GM12878 (cell line): ENCODE data around the gene TFB1M. TPM values are rescaled to one million over a fixed set of nuclear protein-coding genes. Genes with fewer than 3 reads are reported as not detected.

Experiments used
- ATAC-seq: fragments of 200-7000 bp; cut with Tn5 transposase; 3 replicates; pipeline ENCODE4 v1.9.1; 2020; ENCODE audit warnings: mild to moderate bottlenecking, moderate library complexity
- BruUV-seq: library from RNA; stranded (reverse); fragments of 400-500 nt; replicated peaks from 2 replicates; lab custom pipeline; 2021; lab: Mats Ljungman, UMichigan
- CTCF ChIA-PET: fragments of 300-600 bp; sonication (Branson Sonifier 250); formaldehyde crosslinking; extraction: SDS; loops from one replicate; lab custom pipeline; 2021; ENCODE audit warnings: inconsistent platforms; lab: Yijun Ruan, JAX
- POLR2A ChIA-PET: fragments of 350-600 bp; formaldehyde crosslinking; extraction: SDS; loops from one replicate; lab custom pipeline; 2021; ENCODE audit warnings: inconsistent platforms; lab: Charles Lee
- RAD21 ChIA-PET: fragments of 300-600 bp; sonication (Branson Sonifier 250); formaldehyde crosslinking; loops from one replicate; lab custom pipeline; 2023; ENCODE audit warnings: antibody characterized with exemption; ENCODE audit not compliant: unreplicated experiment; lab: Charles Lee
- SMC1A ChIA-PET: fragments of 300-600 bp; sonication (Branson Sonifier 250); formaldehyde crosslinking; loops from one replicate; lab custom pipeline; 2023; ENCODE audit not compliant: unreplicated experiment, uncharacterized antibody; lab: Charles Lee
- DNase-seq: peaks from one replicate; pipeline ENCODE4 v3.0.0-alpha.2; 2011; ENCODE audit warnings: low read depth, low spot score
- FAIRE-seq: peaks from 3 replicates; lab custom pipeline; 2011; peaks lifted over from hg19 to GRCh38; lab: Jason Lieb, UNC
- H2AFZ ChIP-seq: 2 replicates; pipeline ENCODE4 v1.6.0; 2011; ENCODE audit warnings: low read depth, low read length, control low read depth; ENCODE audit not compliant: control insufficient read depth
- H3K27ac ChIP-seq: 2 replicates; pipeline ENCODE4 v1.5.1; 2011; ENCODE audit warnings: control low read depth; ENCODE audit not compliant: control insufficient read depth, insufficient read depth
- H3K27me3 ChIP-seq, 2 experiments: replicated peaks in 1 of 2; 2 replicates each; pipeline versions ENCODE4 v1.6.0 to v1.6.1; 2011; ENCODE audit warnings: low read length in 1 of 2; ENCODE audit not compliant: control insufficient read depth in 2 of 2, insufficient read depth in 2 of 2
- H3K36me3 ChIP-seq, 2 experiments: 2 replicates each; pipeline ENCODE4 v1.5.1; 2011; ENCODE audit warnings: low read length in 1 of 2; ENCODE audit not compliant: control insufficient read depth in 2 of 2, insufficient read depth in 2 of 2
- H3K4me1 ChIP-seq: 2 replicates; pipeline ENCODE4 v1.6.1; 2011; ENCODE audit warnings: mild to moderate bottlenecking, low read length, moderate library complexity, mixed read lengths; ENCODE audit not compliant: control insufficient read depth, insufficient read depth
- H3K4me2 ChIP-seq: 2 replicates; pipeline ENCODE4 v1.6.0; 2011; ENCODE audit warnings: control low read depth; ENCODE audit not compliant: control insufficient read depth, insufficient read depth
- H3K4me3 ChIP-seq: fragments of 200-600 bp; sonication (generic); 2 replicates; pipeline ENCODE4 v1.5.1; 2016
- H3K79me2 ChIP-seq: 2 replicates; pipeline ENCODE4 v1.6.0; 2011; ENCODE audit warnings: low read length; ENCODE audit not compliant: control insufficient read depth, insufficient read depth
- H3K9ac ChIP-seq: 2 replicates; pipeline ENCODE4 v1.8.0; 2011; ENCODE audit warnings: low read length, control low read depth, mixed read lengths; ENCODE audit not compliant: control insufficient read depth, insufficient read depth
- H3K9me3 ChIP-seq: replicated peaks from 3 replicates; pipeline ENCODE4 v1.5.1; 2011; ENCODE audit warnings: mild to moderate bottlenecking, low read length; ENCODE audit not compliant: control insufficient read depth, insufficient read depth
- H4K20me1 ChIP-seq: 2 replicates; pipeline ENCODE4 v1.6.0; 2011; ENCODE audit not compliant: control insufficient read depth, insufficient read depth
- EP300 ChIP-seq, 2 experiments: fragments of 150-350 bp in 1 of 2; IDR thresholded peaks; 2 replicates each; pipeline ENCODE4 v1.6.1; 2011 to 2012; ENCODE audit warnings: low read depth in 2 of 2, low read length in 2 of 2, borderline replicate concordance in 1 of 2, improper control_type of control experiment in 1 of 2, inconsistent platforms in 1 of 2; ENCODE audit not compliant: control insufficient read depth in 1 of 2
- FOXM1 ChIP-seq: IDR thresholded peaks from 2 replicates; pipeline ENCODE4 v1.6.1; 2012; ENCODE audit warnings: low read depth, mild to moderate bottlenecking, inconsistent platforms, low read length, moderate library complexity
- HDGF ChIP-seq: fragments of 450-650 bp; IDR thresholded peaks from 2 replicates; pipeline ENCODE4 v1.6.1; 2016; ENCODE audit warnings: antibody characterized with exemption
- JUND ChIP-seq: IDR thresholded peaks from 2 replicates; pipeline ENCODE4 v1.6.1; 2012; ENCODE audit warnings: low read depth, mild to moderate bottlenecking, low read length, improper control_type of control experiment, moderate library complexity
- MTA2 ChIP-seq: fragments of 450-650 bp; IDR thresholded peaks from 2 replicates; pipeline ENCODE4 v1.6.1; 2016; ENCODE audit warnings: low read depth, mild to moderate bottlenecking, moderate library complexity
- MTA3 ChIP-seq: IDR thresholded peaks from 2 replicates; pipeline ENCODE4 v1.6.1; 2012; ENCODE audit warnings: low read length, inconsistent platforms, borderline replicate concordance
- RAD51 ChIP-seq: fragments of 450-650 bp; IDR thresholded peaks from 2 replicates; pipeline ENCODE4 v1.6.1; 2016; ENCODE audit warnings: moderate library complexity, mild to moderate bottlenecking, inconsistent platforms
- RFX5 ChIP-seq: IDR thresholded peaks from 2 replicates; pipeline ENCODE4 v1.6.1; 2011; ENCODE audit warnings: low read depth, low read length, improper control_type of control experiment
- SRF ChIP-seq, 2 experiments: IDR thresholded peaks; 2 replicates each; pipeline ENCODE4 v1.6.1; 2011; ENCODE audit warnings: low read depth in 2 of 2, low read length in 2 of 2, mild to moderate bottlenecking in 1 of 2, moderate library complexity in 1 of 2
- SUPT20H ChIP-seq: IDR thresholded peaks from 2 replicates; pipeline ENCODE4 v1.6.1; 2011; ENCODE audit warnings: low read depth, mild to moderate bottlenecking, low read length, moderate library complexity, borderline replicate concordance; ENCODE audit not compliant: control insufficient read depth
- ZNF622 ChIP-seq: fragments of 450-650 bp; IDR thresholded peaks from 2 replicates; pipeline ENCODE4 v1.6.1; 2017; ENCODE audit warnings: mild to moderate bottlenecking, inconsistent platforms
- WGBS: methylation state at CpG from one replicate; pipeline ENCODE4 v1.1.6; 2016; ENCODE audit warnings: low lambda C conversion rate; ENCODE audit not compliant: insufficient replicate concordance, insufficient coverage; ENCODE audit errors: missing lambda C conversion rate; 5-methylcytosine and 5-hydroxymethylcytosine counted together
- in situ Hi-C: fragments of 300-500 bp; cut with MboI; formaldehyde crosslinking; loops from 9 replicates; pipeline ENCODE4 v1.14.3; 2018; ENCODE audit warnings: mixed read lengths
- intact Hi-C: fragments of 100-400 bp; cut with micrococcal nuclease; formaldehyde crosslinking; loops from one replicate; pipeline ENCODE4 v1.14.2; 2022; ENCODE audit not compliant: unreplicated experiment
- polyA plus RNA-seq, 11 experiments: library from polyadenylated mRNA; depleted of rRNA in 4 of 11; unstranded in 6 of 11; stranded (reverse) in 5 of 11; fragments of >200 nt; fragmentation: Nextera tagmentation in 4 of 11; fragmentation: Illumina TruSeq in 1 of 11; extraction: Ambion mirVana in 4 of 11; extraction: Trizol in 1 of 11; gene quantifications; 1 replicate in 1 of 11; 2 replicates in 10 of 11; pipeline versions ENCODE4 v1.2.1 to v1.2.3, GENCODE V29; 2011 to 2016; ENCODE audit warnings: inconsistent platforms in 2 of 11, missing spikeins in 2 of 11, low read depth in 1 of 11
- total RNA-seq, 4 experiments: library from RNA; depleted of rRNA in 3 of 4; stranded (reverse); fragments of >200 nt in 3 of 4; fragmentation: Illumina TruSeq in 1 of 4; extraction: Trizol in 1 of 4; gene quantifications; 2 replicates each; pipeline versions ENCODE4 v1.2.1 to v1.2.3, GENCODE V29; 2013 to 2021
- TF ChIP-seq, protein P1 (sequence below): fragments of 450-650 bp; IDR thresholded peaks from 2 replicates; pipeline ENCODE4 v1.6.1; 2014; ENCODE audit warnings: mild to moderate bottlenecking
- TF ChIP-seq, protein P2 (sequence below): fragments of 450-650 bp; IDR thresholded peaks from 2 replicates; pipeline ENCODE4 v1.6.1; 2016; ENCODE audit warnings: mild to moderate bottlenecking
- TF ChIP-seq, protein P3 (sequence below): fragments of 450-650 bp; IDR thresholded peaks from 2 replicates; pipeline ENCODE4 v1.6.1; 2016; ENCODE audit warnings: mild to moderate bottlenecking

The TFB1M gene
- total and polyA plus RNA-seq, 10 of the 15 experiments (the other 5 are each of a cell fraction or from before 2014, with no cell fraction given), result 29.9 to 117 (median 41.3) TPM

DNA sequence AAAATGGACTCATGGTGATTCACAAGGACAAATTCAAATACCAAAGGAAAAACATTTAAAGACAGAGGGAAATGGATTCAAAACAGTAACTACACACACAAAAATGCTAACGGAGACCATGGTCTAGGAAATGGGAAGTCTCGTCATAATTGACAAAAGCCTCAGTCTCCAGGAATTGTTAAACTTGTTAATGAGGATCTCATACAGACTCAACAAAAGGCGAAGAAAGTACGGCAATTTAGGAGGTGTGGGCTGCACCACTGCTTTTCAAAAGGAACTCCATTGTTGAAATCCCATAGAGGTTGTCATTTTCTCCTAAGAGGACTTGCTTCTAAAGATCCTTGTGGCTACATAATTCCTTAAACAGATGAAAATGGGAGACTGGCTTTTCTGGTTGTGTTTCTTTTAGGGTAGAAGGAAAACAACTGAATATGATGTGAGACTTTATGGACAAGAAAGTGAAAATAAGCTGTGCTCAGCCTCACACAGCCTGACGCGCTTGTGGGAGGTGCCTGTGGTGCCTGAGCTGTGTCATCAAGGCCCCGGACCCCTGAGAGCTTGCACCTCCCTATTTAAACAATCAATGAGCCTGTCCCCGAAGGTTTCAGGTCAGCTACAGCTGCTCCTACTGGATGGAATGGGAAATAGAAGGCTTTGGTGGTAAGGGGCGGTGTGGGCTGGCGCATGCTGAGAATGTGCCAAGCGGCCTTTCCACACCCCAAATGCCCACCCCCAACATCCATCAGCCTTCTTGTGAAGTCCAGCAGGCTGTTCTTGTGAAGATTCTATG, 53.0 kb downstream of the TFB1M start:
- CTCF ChIA-PET, result interaction anchor here (1.0 to 1.5 kb wide), 6 partner anchors 9 to 86 kb away, joined by 3 to 7 read pairs (median 4); no protein-coding TSS in a partner anchor
- intact Hi-C loops, result no loop called here
- in situ Hi-C loops, result no loop called here

DNA sequence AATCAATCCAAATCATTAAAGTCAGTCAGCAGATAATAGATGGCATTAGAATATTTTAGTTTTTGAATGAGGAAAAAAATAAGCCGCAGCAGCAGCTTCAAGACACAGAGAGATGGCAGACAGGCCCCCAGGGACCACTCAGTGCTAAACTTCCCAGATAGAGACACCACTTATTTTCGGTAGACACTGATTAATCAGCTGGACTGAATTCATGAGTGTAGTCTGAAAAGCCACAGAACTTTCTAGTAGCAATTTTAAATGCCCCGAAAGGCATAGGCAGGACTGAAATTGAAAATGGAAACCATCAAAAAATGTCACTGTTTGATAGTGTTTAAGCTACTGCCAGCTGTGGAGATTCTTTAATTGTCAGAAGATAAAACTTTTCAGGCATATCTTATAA, 53.6 kb downstream of the TFB1M start:
- ChIA-PET POLR2A (interaction anchor here (1.1 kb wide), 1 partner anchor 9 kb away, joined by 3 read pairs; no protein-coding TSS in a partner anchor), CTCF (interaction anchor here (1.0 to 1.5 kb wide), 4 partner anchors 10 to 83 kb away, joined by 3 to 7 read pairs (median 6); no protein-coding TSS in a partner anchor), RAD21 (interaction anchor here (0.6 to 2.3 kb wide), 4 partner anchors 12 to 82 kb away, joined by 3 to 5 read pairs (median 4); no protein-coding TSS in a partner anchor), SMC1A (interaction anchor here (1.3 to 3.6 kb wide), 5 partner anchors 10 to 83 kb away, joined by 3 to 15 read pairs (median 10); no protein-coding TSS in a partner anchor)
- Histone ChIP-seq H3K4me3 (no peak overlapping the region), H3K27ac (no peak overlapping the region), H3K9me3 (no peaks in the 10 kb centered on the region), H3K27me3 (no peaks in the 10 kb centered on the region), H4K20me1 (no peaks in the 10 kb centered on the region), H3K79me2 (no peaks in the 10 kb centered on the region), H3K36me3 (peaks cover 8 to 21% of the 10 kb centered on the region in 2 experiments; a peak in 3 of 4 replicates), H3K4me1 (peaks cover 17% of the 10 kb centered on the region), H2AFZ (no peak overlapping the region), H3K9ac (no peak overlapping the region), H3K4me2 (peak overlapping the region; percentile 14; the same call in 1 of the 2 replicates)
- 19% methylated on average over 3 of the region's 3 CpGs for WGBS
- in situ Hi-C loops, result no loop called here
- intact Hi-C loops, result no loop called here
- DNase-seq (peak; percentile 30), FAIRE-seq (no peak), ATAC-seq (peak; percentile 87)
- BruUV-seq, result no TSS peak
- TF ChIP-seq, protein P1, sequence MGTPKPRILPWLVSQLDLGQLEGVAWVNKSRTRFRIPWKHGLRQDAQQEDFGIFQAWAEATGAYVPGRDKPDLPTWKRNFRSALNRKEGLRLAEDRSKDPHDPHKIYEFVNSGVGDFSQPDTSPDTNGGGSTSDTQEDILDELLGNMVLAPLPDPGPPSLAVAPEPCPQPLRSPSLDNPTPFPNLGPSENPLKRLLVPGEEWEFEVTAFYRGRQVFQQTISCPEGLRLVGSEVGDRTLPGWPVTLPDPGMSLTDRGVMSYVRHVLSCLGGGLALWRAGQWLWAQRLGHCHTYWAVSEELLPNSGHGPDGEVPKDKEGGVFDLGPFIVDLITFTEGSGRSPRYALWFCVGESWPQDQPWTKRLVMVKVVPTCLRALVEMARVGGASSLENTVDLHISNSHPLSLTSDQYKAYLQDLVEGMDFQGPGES, result no peak
- TF ChIP-seq HDGF (no peak), ZNF622 (no peak), MTA3 (no peak), MTA2 (peak; percentile 81)
- TF ChIP-seq, protein P2, sequence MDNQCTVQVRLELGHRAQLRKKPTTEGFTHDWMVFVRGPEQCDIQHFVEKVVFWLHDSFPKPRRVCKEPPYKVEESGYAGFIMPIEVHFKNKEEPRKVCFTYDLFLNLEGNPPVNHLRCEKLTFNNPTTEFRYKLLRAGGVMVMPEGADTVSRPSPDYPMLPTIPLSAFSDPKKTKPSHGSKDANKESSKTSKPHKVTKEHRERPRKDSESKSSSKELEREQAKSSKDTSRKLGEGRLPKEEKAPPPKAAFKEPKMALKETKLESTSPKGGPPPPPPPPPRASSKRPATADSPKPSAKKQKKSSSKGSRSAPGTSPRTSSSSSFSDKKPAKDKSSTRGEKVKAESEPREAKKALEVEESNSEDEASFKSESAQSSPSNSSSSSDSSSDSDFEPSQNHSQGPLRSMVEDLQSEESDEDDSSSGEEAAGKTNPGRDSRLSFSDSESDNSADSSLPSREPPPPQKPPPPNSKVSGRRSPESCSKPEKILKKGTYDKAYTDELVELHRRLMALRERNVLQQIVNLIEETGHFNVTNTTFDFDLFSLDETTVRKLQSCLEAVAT, result no peak
- TF ChIP-seq, protein P3, sequence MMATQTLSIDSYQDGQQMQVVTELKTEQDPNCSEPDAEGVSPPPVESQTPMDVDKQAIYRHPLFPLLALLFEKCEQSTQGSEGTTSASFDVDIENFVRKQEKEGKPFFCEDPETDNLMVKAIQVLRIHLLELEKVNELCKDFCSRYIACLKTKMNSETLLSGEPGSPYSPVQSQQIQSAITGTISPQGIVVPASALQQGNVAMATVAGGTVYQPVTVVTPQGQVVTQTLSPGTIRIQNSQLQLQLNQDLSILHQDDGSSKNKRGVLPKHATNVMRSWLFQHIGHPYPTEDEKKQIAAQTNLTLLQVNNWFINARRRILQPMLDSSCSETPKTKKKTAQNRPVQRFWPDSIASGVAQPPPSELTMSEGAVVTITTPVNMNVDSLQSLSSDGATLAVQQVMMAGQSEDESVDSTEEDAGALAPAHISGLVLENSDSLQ, result peak; percentile 62

More for the DNA sequence above, 53.0 kb downstream of the TFB1M start:
- BruUV-seq, result no TSS peak
- no peaks in the 10 kb centered on the region for H3K9me3 ChIP-seq
- SMC1A ChIA-PET, result interaction anchor here (0.6 to 3.6 kb wide), 8 partner anchors 9 to 392 kb away, joined by 3 to 15 read pairs (median 6); no protein-coding TSS in a partner anchor
- RAD21 ChIA-PET, result interaction anchor here (0.5 to 2.3 kb wide), 4 partner anchors 13 to 1018 kb away, joined by 3 to 5 read pairs (median 3); no protein-coding TSS in a partner anchor
- peak; percentile 18 for FAIRE-seq
- no peaks in the 10 kb centered on the region for H3K79me2 ChIP-seq
- no peak overlapping the region for H3K27ac ChIP-seq
- no peak overlapping the region for H3K4me3 ChIP-seq
- no peak overlapping the region for H2AFZ ChIP-seq
- no peak overlapping the region for H3K9ac ChIP-seq
- H3K4me1 ChIP-seq, result peaks cover 17% of the 10 kb centered on the region
- peak; percentile 77 for ATAC-seq
- TF ChIP-seq RFX5 (no peak), FOXM1 (no peak), EP300 (IDR thresholded peaks at IDR 0.05; ENCODE audit: borderline replicate concordance in 1 of 2, control insufficient read depth in 1 of 2, low read depth in 2 of 2, low read length in 2 of 2) (no peak), SRF (IDR thresholded peaks at IDR 0.05; ENCODE audit: low read depth in 2 of 2, low read length in 2 of 2) (no peak), JUND (no peak), RAD51 (no peak), SUPT20H (no peak)
- no peaks in the 10 kb centered on the region for H3K27me3 ChIP-seq
- DNase-seq, result no peak
- 89% methylated on average over 11 of the region's 11 CpGs for WGBS
- H3K4me2 ChIP-seq, result peak overlapping the region; percentile 14; the same call in 1 of the 2 replicates
- POLR2A ChIA-PET, result interaction anchor here (0.7 to 1.1 kb wide), 2 partner anchors 8 to 90 kb away, joined by 3 read pairs; no protein-coding TSS in a partner anchor
- no peaks in the 10 kb centered on the region for H4K20me1 ChIP-seq
- H3K36me3 ChIP-seq, result peaks cover 8 to 21% of the 10 kb centered on the region in 2 experiments; a peak in 3 of 4 replicates
